HT1080 (cell line): ENCODE measurements around the gene FGL2. TPM values are rescaled to one million over a fixed set of nuclear protein-coding genes. Genes with fewer than 3 reads are reported as not detected.
"Not testable (repeated sequence)": the region's sequence is repeated elsewhere in the genome, so short reads cannot be mapped to it uniquely, and the experiment has no call there.

Experiments used
- DNase-seq: peaks from one replicate; pipeline ENCODE4 v3.0.0-alpha.2; 2015; ENCODE audit warnings: low read depth
- total RNA-seq: library from RNA; depleted of rRNA; stranded (reverse); fragments of >200 nt; shearing (Covaris generic); gene quantifications from 2 replicates; pipeline ENCODE4 v1.2.3, GENCODE V29; 2014

FGL2 gene
- total RNA-seq, 1 experiment from 2014 or later, result not detected

GRCh38 chr7:77216181-77216845, 16.7 kb upstream of the FGL2 start:
- DNase-seq, result no peak

DNA sequence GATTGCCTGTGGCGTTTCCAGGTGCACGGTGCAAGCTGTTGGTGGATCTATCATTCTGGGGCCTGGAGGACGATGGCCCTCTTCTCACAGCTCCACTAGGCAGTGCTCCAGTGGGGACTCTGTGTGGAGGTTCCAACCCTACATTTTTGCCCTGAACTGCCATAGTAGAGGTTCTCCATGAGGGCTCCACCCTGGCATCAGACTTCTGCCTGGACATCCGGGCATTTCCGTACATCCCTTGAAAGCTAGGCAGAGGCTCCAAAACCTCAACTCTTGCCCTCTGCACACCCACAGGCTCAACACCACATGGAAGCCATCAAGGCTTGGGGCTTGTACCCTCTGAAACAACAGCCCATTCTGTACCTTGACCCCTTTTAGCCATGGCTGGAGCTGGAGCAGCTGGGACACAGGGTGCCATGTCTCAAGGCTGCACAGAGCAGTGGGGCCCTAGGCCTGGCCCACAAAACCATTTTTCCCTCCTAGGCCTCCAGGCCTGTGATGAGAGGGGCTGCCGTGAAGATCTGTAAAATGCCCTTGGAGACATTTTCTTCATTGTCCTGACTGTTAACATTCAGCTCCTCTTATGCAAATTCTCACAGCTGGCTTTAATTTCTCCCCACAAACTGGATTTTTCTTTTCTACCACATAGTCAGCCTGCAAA, 10.0 kb upstream of the FGL2 start:
- no peak for DNase-seq

- no peak for DNase-seq
These were observed 8.8 kb upstream of the FGL2 start for GRCh38 chr7:77208416-77208815.

DNA sequence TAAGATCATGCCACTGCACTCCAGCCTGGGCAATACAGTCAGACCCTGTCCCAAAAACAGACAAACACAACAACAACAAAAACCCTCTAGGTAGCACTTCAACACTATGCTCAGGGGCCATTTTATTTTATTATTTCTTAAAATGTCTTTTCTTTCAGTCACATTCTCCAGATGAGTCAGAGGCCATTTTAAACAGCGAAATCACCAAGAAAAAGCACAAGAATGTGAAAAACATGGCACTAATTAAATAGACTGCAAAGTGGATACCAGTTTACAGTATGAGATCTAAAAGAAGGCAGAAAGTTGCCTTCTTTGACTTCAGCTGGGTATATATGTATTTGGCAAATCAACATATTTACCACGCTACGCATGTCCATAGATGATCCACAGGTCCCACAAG, 6.1 kb upstream of the FGL2 start:
- DNase-seq, result no peak

GRCh38 chr7:77202481-77202976, 2.9 kb upstream of the FGL2 start:
- no peak for DNase-seq

DNA sequence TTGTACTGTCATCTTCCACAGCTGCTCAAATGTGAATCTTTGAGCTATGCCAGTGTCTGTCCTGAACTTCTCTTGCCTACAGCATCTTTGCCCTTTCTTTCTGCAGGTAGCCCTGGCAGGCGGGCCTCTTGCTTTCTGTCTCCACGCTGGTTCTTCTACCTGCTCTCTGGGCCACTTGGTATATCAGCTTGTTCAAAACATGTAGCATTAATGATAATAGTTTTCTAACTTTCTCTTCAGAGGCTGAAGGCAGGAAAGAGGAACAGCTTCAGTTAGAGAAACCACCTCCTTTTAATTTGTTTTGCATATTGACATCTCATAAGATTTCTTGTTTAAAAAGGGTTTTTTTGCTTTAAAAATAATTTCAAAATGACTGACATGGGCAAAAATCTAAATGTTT, 923 bp upstream of the FGL2 start:
- DNase-seq, result no peak

DNA sequence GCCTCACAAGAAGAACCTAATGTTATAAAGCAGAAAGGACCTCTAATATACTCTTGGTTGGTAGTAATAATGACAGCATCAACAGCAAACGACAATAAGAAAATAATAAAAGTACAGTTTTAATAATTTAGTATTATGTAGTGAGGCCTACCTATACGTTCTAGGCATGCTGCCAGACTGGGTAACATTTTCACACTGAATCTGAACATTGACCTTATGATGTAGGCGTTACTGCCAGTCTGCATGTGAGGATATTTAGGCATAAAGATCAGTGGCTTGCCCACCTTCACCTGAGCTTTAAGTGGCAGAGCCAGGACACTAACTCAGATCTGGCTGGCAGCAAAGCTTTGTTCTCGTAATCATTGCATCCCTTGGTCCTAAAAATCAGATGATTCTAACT, 2.5 kb downstream of the FGL2 start:
- no peak for DNase-seq

- no peak for DNase-seq
These were observed 10.7 kb downstream of the FGL2 start for GRCh38 chr7:77188731-77189437.

DNA sequence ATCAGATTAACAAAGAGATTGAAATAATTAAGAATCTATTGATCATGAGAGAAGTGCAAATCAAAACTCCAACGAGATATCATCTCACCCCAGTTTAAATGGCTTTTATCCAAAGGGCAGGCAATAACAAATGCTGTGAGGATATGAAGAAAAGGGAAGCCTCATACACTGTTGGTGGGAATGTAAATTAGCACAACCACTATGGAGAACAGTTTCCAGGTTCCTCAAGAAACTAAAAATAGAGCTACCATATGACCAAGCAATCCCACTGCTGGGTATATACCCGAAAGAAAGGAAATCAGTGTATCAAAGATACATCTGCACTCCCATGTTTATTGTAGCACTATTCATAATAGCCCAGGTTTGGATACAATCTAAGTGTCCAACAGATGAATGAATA, 13.8 kb downstream of the FGL2 start:
- DNase-seq, result no peak

DNA sequence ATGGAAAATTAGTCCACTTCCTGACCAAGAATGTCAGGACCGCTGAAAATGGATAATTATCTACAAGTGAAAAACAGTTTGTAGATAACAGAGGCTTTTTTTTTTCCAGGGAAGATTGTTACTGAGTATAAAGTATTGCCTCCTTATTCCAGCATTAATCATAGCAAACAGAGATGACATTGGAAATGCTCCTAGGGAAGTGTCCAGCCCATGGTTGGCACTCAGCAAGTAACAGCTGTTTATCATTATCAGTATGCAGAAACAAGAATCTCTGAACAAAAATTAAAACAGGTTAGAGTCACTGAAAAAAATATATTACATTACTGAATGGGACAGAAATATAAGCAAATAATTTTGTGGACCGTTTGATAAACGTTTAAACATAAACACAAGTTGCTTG, 14.6 kb downstream of the FGL2 start:
- no peak for DNase-seq

DNA sequence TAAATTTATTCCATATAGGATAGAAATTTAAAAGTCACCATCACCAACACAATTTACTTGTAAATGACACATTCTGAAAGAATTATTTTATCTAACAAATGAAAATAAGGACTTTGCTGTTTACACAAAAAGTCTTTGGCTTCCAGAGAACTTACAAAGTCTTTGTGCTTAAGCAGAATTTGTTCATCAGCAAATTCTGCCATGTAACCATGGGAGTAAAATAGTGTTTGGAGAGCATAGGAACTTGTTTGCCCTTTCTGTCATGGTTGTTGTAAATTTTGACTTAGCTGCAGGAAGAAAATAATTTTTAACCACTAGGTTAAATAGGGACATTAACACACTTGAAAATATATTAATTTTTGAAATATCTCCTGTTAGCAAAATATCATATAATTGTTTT, 15.2 kb downstream of the FGL2 start:
- no peak for DNase-seq

GRCh38 chr7:77182261-77182660, 17.4 kb downstream of the FGL2 start:
- DNase-seq, result no peak

GRCh38 chr7:77181734-77182133, 17.9 kb downstream of the FGL2 start:
- DNase-seq, result no peak

- DNase-seq, result peak; percentile 5
These were observed 18.5 kb downstream of the FGL2 start for GRCh38 chr7:77181015-77181595.

DNA sequence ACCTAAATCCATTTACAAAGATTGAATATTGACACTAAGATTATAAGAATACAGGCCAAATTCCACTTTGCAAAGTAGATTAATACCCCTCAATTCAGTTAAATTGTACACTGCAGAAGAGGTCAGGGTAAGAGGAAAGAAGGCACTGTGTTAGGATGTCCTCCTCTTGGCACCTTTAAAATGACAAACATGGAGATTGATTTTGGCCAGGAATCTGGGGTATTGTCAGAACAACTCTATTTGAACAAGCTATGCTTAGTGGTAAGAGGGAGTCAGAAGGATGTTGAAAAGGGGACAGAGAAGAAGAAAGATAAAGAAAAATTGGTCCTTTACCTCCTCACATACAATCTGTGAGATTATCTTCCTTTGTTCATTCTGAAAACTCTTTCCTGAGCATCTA, 21.6 kb downstream of the FGL2 start:
- DNase-seq, result not testable (repeated sequence)

- DNase-seq, result not testable (repeated sequence)
These were observed 22.2 kb downstream of the FGL2 start for GRCh38 chr7:77177321-77177904.

DNA sequence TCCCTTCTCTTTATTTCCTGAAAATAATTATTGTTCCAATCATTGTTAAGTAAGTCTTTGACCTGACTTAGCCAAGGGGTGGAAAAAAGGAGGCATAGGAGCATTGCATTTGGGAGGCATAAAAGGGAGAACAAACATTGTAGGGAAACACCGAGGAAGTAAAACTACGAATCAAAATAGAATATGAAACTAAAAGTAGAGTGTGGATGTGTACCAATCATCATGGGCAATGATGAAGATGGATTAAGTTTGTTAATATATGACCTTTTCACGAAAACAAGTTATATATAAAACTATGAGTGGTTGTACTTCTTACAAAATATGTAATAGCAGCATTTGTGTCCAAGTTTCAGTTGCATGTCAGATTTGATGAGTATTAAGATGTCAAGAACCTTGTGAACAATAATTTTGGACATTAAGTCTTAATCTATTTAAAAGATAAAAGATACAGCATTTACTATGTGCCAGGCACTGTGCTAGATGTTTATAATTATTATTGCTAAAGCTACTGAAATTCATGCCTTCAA, 24.3 kb downstream of the FGL2 start:
- DNase-seq, result not testable (repeated sequence)

GRCh38 chr7:77174418-77174817, 25.2 kb downstream of the FGL2 start:
- DNase-seq, result not testable (repeated sequence)

GRCh38 chr7:77172437-77173172, 27.0 kb downstream of the FGL2 start:
- not testable (repeated sequence) for DNase-seq

GRCh38 chr7:77171073-77171472, 28.5 kb downstream of the FGL2 start:
- DNase-seq, result not testable (repeated sequence)

DNA sequence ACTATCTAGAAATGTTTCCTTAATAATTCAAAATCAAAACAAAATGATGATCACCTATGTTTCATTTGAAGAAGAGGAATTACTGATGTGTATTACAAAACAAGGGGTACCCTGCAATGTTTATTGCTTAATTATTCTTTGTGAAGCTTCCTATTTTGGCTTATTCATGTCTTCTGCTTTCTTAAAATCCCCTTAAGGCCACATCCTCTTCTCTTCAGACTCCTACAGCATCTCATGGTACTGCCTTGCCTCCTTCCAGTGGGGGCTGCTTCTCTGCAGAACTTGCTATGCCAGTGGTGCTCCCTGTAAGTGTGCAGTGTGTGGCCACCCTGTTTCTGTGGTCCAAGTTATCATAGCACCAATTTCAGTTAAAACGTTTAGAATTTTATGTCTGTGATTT, 42.2 kb downstream of the FGL2 start:
- peak; percentile 15 for DNase-seq
